Endodermal cell (in vitro differentiated cells): Measurements from ENCODE around the gene AQP5. TPM values are rescaled to one million over a fixed set of nuclear protein-coding genes. Genes with fewer than 3 reads are reported as not detected.

ENCODE experiments used
- DNase-seq: peaks from one replicate; pipeline ENCODE4 v3.0.0-alpha.2; 2017
- H3K27ac ChIP-seq: 2 replicates; pipeline ENCODE4 v1.5.1; 2013; ENCODE audit warnings: mild to moderate bottlenecking, low read depth, low read length, moderate library complexity
- H3K27me3 ChIP-seq: 2 replicates; pipeline ENCODE4 v1.6.1; 2013; ENCODE audit warnings: mild to moderate bottlenecking, low read length, moderate library complexity; ENCODE audit not compliant: insufficient read depth, control insufficient read depth, poor library complexity, severe bottlenecking
- H3K36me3 ChIP-seq: 2 replicates; pipeline ENCODE4 v1.7.0; 2013; ENCODE audit warnings: mild to moderate bottlenecking, low read length, moderate library complexity; ENCODE audit not compliant: control insufficient read depth, insufficient read depth
- H3K4me1 ChIP-seq: one replicate; pipeline ENCODE4 v1.7.0; 2013; ENCODE audit warnings: low read length; ENCODE audit not compliant: control insufficient read depth, insufficient read depth
- H3K4me3 ChIP-seq: 2 replicates; pipeline ENCODE4 v1.5.1; 2013; ENCODE audit warnings: mild to moderate bottlenecking, low read length, moderate library complexity
- H3K9ac ChIP-seq: 2 replicates; pipeline ENCODE4 v1.6.1; 2013; ENCODE audit warnings: mild to moderate bottlenecking, low read length, moderate library complexity; ENCODE audit not compliant: poor library complexity, severe bottlenecking; ENCODE audit errors: extremely low read depth
- H3K9me3 ChIP-seq: 2 replicates; pipeline ENCODE4 v1.6.1; 2013; ENCODE audit warnings: mild to moderate bottlenecking, low read length, moderate library complexity; ENCODE audit not compliant: control insufficient read depth
- H3K27ac Mint-ChIP-seq: 2 replicates; pipeline ENCODE4 v1.8.0; 2020; ENCODE audit warnings: mixed read lengths
- H3K27me3 Mint-ChIP-seq: 2 replicates; pipeline ENCODE4 v1.8.0; 2021; ENCODE audit warnings: mild to moderate bottlenecking, mixed read lengths; ENCODE audit not compliant: insufficient read depth
- H3K36me3 Mint-ChIP-seq: 2 replicates; pipeline ENCODE4 v1.8.0; 2020; ENCODE audit warnings: low read depth, mixed read lengths
- H3K4me1 Mint-ChIP-seq: 2 replicates; pipeline ENCODE4 v1.8.0; 2020; ENCODE audit warnings: mixed read lengths
- H3K4me3 Mint-ChIP-seq: 2 replicates; pipeline ENCODE4 v1.8.0; 2020; ENCODE audit warnings: mild to moderate bottlenecking, moderate library complexity, mixed read lengths
- H3K9me3 Mint-ChIP-seq: 2 replicates; pipeline ENCODE4 v1.8.0; 2020; ENCODE audit warnings: mild to moderate bottlenecking, mixed read lengths
- CTCF ChIP-seq: fragments of 200-600 bp; sonication (generic); conservative IDR thresholded peaks from 2 replicates; pipeline ENCODE4 v1.5.0; 2021; ENCODE audit warnings: antibody characterized with exemption, mild to moderate bottlenecking
- WGBS, 2 experiments: methylation state at CpG; one replicate each; pipeline versions ENCODE4 v1.1.5 to v1.1.7; 2013; ENCODE audit warnings: missing lambda C conversion rate in 2 of 2, mixed read lengths in 1 of 2; ENCODE audit not compliant: insufficient coverage in 1 of 2, insufficient read length in 1 of 2; 5-methylcytosine and 5-hydroxymethylcytosine counted together
- total RNA-seq, 2 donors: library from RNA; stranded (reverse); fragmentation: NEBNext Ultra II Directional in 1 of 2; extraction: Animal tissue kit (Norgen Biotek cat#: 25700) in 1 of 2; gene quantifications; 2 replicates in 1 of 2; 3 replicates in 1 of 2; pipeline ENCODE4 v1.2.1, GENCODE V29; 2021

Gene AQP5
- total RNA-seq, 2 donors from 2014 or later: 0.62 to 0.77 TPM

GRCh38 chr12:49980501-49981349, 19.1 kb downstream of the AQP5 start:
- Mint-ChIP-seq H3K27me3 (peaks cover 6% of the 10 kb centered on the region), H3K9me3 (no peaks in the 10 kb centered on the region), H3K4me3 (no peak overlapping the region), H3K36me3 (no peaks in the 10 kb centered on the region), H3K27ac (peak overlapping the region; percentile 3), H3K4me1 (peaks cover 53% of the 10 kb centered on the region)
- H3K9me3 ChIP-seq: no peaks in the 10 kb centered on the region
- H3K36me3 ChIP-seq: no peaks in the 10 kb centered on the region
- TF ChIP-seq CTCF: no peak
- peak overlapping the region; percentile 15 for H3K27ac ChIP-seq
- WGBS, 2 experiments: 84 to 86% methylated on average over 10 of the region's 10 CpGs
- peak; percentile 46 for DNase-seq
- H3K27me3 ChIP-seq: peaks cover 29% of the 10 kb centered on the region
- no peak overlapping the region for H3K9ac ChIP-seq
- no peak overlapping the region for H3K4me3 ChIP-seq
- peaks cover 20% of the 10 kb centered on the region for H3K4me1 ChIP-seq

- Mint-ChIP-seq H3K27ac (no peak overlapping the region), H3K9me3 (no peaks in the 10 kb centered on the region), H3K27me3 (peaks cover 6% of the 10 kb centered on the region), H3K4me3 (no peak overlapping the region), H3K36me3 (no peaks in the 10 kb centered on the region), H3K4me1 (peaks cover 69% of the 10 kb centered on the region)
- WGBS, 2 experiments: 93 to 98% methylated on average over 4 to 7 of the region's 7 CpGs
- no peak overlapping the region for H3K4me3 ChIP-seq
- no peak overlapping the region for H3K27ac ChIP-seq
- H3K36me3 ChIP-seq: no peaks in the 10 kb centered on the region
- no peak for TF ChIP-seq CTCF
- no peak overlapping the region for H3K9ac ChIP-seq
- DNase-seq: peak; percentile 31
- H3K9me3 ChIP-seq: no peaks in the 10 kb centered on the region
- peaks cover 31% of the 10 kb centered on the region for H3K27me3 ChIP-seq
- peaks cover 26% of the 10 kb centered on the region for H3K4me1 ChIP-seq
Observed at GRCh38 chr12:49982246-49983087, 20.8 kb downstream of the AQP5 start.

GRCh38 chr12:49983892-49984291, 22.2 kb downstream of the AQP5 start:
- TF ChIP-seq CTCF: no peak
- no peak overlapping the region for H3K4me3 ChIP-seq
- H3K9me3 ChIP-seq: no peaks in the 10 kb centered on the region
- WGBS, 2 experiments: 37 to 63% methylated on average over 6 to 8 of the region's 8 CpGs
- H3K4me3 Mint-ChIP-seq: peak overlapping the region; percentile 3
- peaks cover 72% of the 10 kb centered on the region for H3K4me1 Mint-ChIP-seq
- H3K27ac Mint-ChIP-seq: peak overlapping the region; percentile 57
- peak overlapping the region; percentile 29 for H3K27ac ChIP-seq
- H3K4me1 ChIP-seq: peaks cover 28% of the 10 kb centered on the region
- peak; percentile 71 for DNase-seq
- peaks cover 4% of the 10 kb centered on the region for H3K27me3 Mint-ChIP-seq
- peaks cover 9% of the 10 kb centered on the region for H3K36me3 ChIP-seq
- H3K36me3 Mint-ChIP-seq: peaks cover 6% of the 10 kb centered on the region
- peaks cover 31% of the 10 kb centered on the region for H3K27me3 ChIP-seq
- no peaks in the 10 kb centered on the region for H3K9me3 Mint-ChIP-seq
- no peak overlapping the region for H3K9ac ChIP-seq
